ENCODE results near the gene PRKCE.

GRCh38 chr2:45698554-45698953 lies 47.1 kb downstream of the PRKCE start:
- TF ChIP-seq CTCF (conservative IDR thresholded peaks at IDR 0.05 in 1 of 2, IDR thresholded peaks at IDR 0.05 in 1 of 2; ENCODE audit: extremely low read depth in 1 of 2, insufficient read depth in 1 of 2, low read depth in 1 of 2, low read length in 2 of 2) (no peak), EZH2 (IDR thresholded peaks at IDR 0.05; ENCODE audit: borderline replicate concordance, low read length) (no peak)

Data from mammary epithelial cell (primary cell).